Breast epithelium (tissue), 3 donors: Measurements from ENCODE around the gene CLTCL1.

Experiments used
- CTCF ChIP-seq, 3 donors: fragments of 450-650 bp; IDR thresholded peaks; one replicate each; pipeline ENCODE4 v1.5.1; 2016 to 2017; ENCODE audit warnings: antibody characterized with exemption in 3 of 3, mild to moderate bottlenecking in 3 of 3, moderate library complexity in 3 of 3
- POLR2A ChIP-seq: fragments of 450-650 bp; IDR thresholded peaks from one replicate; pipeline ENCODE4 v1.6.1; 2016; ENCODE audit warnings: antibody characterized with exemption, mild to moderate bottlenecking, moderate library complexity

- TF ChIP-seq CTCF (IDR thresholded peaks at IDR 0.05): no peak
- TF ChIP-seq POLR2A: no peak
Measured at GRCh38 chr22:19149047-19149883, 142.3 kb downstream of the CLTCL1 start.
